ENCODE results near the gene PDCD11. TPM values are rescaled to one million over a fixed set of nuclear protein-coding genes. Genes with fewer than 3 reads are reported as not detected.

The PDCD11 gene
- total RNA-seq, 1 donor from 2014 or later = 21.6 TPM

DNA sequence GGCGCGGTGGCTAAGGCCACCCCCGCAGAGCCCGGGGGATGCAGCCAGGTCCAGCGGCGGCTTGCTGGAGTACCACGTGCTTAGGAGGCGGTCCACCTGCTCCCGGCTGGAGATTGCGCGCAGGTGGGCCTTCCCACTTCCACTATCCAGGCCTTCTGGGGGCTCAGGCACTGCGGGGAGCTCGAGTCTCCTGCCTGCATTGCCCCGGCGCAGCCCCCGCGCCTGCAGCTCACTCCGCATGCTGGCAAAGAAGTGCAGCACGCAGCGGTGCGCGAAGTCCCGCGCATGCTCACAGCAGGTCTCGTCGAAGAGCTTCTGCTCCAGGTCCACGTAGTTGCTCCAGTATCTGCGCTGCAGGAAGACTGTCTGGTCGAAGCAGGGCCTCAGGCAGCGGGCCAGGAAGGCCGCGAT lies 76.8 kb downstream of the PDCD11 start:
- intact Hi-C loops (cut with DNase I) = no loop called here
- H3K27me3 ChIP-seq (ENCODE audit: low read depth) = no peaks in the 10 kb centered on the region
- DNase-seq = no peak
- H3K36me3 ChIP-seq = no peaks in the 10 kb centered on the region
- TF ChIP-seq, protein P1, sequence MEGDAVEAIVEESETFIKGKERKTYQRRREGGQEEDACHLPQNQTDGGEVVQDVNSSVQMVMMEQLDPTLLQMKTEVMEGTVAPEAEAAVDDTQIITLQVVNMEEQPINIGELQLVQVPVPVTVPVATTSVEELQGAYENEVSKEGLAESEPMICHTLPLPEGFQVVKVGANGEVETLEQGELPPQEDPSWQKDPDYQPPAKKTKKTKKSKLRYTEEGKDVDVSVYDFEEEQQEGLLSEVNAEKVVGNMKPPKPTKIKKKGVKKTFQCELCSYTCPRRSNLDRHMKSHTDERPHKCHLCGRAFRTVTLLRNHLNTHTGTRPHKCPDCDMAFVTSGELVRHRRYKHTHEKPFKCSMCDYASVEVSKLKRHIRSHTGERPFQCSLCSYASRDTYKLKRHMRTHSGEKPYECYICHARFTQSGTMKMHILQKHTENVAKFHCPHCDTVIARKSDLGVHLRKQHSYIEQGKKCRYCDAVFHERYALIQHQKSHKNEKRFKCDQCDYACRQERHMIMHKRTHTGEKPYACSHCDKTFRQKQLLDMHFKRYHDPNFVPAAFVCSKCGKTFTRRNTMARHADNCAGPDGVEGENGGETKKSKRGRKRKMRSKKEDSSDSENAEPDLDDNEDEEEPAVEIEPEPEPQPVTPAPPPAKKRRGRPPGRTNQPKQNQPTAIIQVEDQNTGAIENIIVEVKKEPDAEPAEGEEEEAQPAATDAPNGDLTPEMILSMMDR (IDR thresholded peaks at IDR 0.05) = no peak
- no peak overlapping the region for H3K4me3 ChIP-seq
- H3K27ac ChIP-seq = no peak overlapping the region
- peaks cover 23% of the 10 kb centered on the region for H3K4me1 ChIP-seq
- ATAC-seq = no peak
- H3K9me3 ChIP-seq = no peaks in the 10 kb centered on the region

DNA sequence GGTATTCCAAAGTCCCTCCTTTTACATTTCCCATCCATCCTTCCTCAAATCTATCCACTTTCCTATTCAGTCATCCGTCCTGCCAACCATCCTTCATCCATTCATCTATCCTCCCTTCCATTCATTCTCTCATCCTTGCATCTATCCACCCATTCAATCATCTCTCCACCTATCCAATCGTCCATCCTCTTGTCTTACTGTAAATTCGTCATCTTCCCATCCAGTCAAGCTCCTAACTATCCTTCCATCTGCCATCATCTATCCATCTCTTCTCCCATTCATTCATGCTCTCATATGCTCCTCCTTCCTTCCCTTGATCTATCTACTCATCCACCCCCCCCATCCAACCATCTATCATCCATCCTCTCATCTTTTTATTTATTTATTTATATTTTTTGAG lies 77.7 kb downstream of the PDCD11 start:
- Histone ChIP-seq H3K4me3 (no peak overlapping the region), H3K4me1 (peaks cover 23% of the 10 kb centered on the region), H3K36me3 (no peaks in the 10 kb centered on the region), H3K9me3 (no peaks in the 10 kb centered on the region), H3K27me3 (ENCODE audit: low read depth) (no peaks in the 10 kb centered on the region), H3K27ac (no peak overlapping the region)
- TF ChIP-seq, protein P1 (IDR thresholded peaks at IDR 0.05) = no peak
- ATAC-seq (no peak), DNase-seq (no peak)
- intact Hi-C loops (cut with DNase I) = no loop called here

DNA sequence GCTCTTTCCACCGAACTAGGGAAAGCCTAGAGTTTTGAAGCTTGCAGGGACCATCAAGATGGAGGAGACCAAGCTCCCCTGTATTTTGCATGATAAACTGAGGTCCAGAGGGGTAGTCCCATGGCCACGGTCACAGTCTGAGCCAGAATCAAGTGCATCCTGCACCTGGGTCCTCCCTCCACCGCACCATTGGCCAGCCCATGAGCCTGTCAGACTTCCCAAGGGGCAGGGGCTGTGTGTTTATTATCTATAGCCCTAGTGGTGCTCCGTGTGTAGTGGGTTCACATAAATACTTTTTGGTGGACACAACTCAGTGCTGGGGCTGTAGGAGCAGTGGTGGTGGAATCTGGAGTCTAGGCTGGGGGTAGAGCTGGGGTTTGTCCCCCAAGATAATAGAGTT lies 79.0 kb downstream of the PDCD11 start:
- Histone ChIP-seq H3K9me3 (no peaks in the 10 kb centered on the region), H3K27me3 (ENCODE audit: low read depth) (no peaks in the 10 kb centered on the region), H3K27ac (no peak overlapping the region), H3K4me1 (peaks cover 21% of the 10 kb centered on the region), H3K4me3 (no peak overlapping the region), H3K36me3 (no peaks in the 10 kb centered on the region)
- no peak for DNase-seq
- ATAC-seq = no peak
- intact Hi-C loops (cut with DNase I) = no loop called here
- TF ChIP-seq, protein P1 (IDR thresholded peaks at IDR 0.05) = no peak

GRCh38 chr10:103476046-103476768 lies 79.8 kb downstream of the PDCD11 start:
- Histone ChIP-seq H3K27ac (no peak overlapping the region), H3K4me3 (no peak overlapping the region), H3K27me3 (ENCODE audit: low read depth) (no peaks in the 10 kb centered on the region), H3K36me3 (no peaks in the 10 kb centered on the region), H3K4me1 (peaks cover 13% of the 10 kb centered on the region), H3K9me3 (no peaks in the 10 kb centered on the region)
- intact Hi-C loops (cut with DNase I) = no loop called here
- DNase-seq = no peak
- ATAC-seq = no peak
- TF ChIP-seq, protein P1 (IDR thresholded peaks at IDR 0.05) = no peak

DNA sequence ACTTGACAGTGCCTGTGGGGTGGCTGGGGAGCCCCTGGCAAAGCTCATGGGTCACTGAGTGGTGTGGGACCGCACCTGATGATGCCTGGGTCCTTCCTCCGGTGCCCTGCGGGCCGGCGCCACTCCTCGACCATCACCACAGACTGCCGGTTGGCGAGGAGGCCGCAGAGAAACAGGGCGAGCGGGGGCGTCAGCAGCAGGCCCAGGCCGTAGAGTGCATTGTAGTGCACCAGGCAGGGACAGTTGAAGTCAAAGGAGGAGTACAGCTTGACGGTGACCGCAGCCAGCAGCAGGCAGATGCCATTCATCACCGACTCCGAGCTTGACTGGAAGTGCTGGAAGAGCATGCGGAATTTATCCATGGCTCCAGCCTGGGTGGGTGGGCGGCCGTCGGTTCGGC lies 82.2 kb downstream of the PDCD11 start:
- H3K9me3 ChIP-seq = no peaks in the 10 kb centered on the region
- no peaks in the 10 kb centered on the region for H3K36me3 ChIP-seq
- no peaks in the 10 kb centered on the region for H3K27me3 ChIP-seq (ENCODE audit: low read depth)
- H3K4me3 ChIP-seq = no peak overlapping the region
- no peak overlapping the region for H3K27ac ChIP-seq
- no peaks in the 10 kb centered on the region for H3K4me1 ChIP-seq
- intact Hi-C loops (cut with DNase I) = no loop called here
- TF ChIP-seq, protein P1 (IDR thresholded peaks at IDR 0.05) = no peak
- no peak for ATAC-seq
- no peak for DNase-seq

Data from lower lobe of right lung (tissue), 2 donors.